ENCODE results near the gene PLB1.
"Not testable (repeated sequence)": the region's sequence is repeated elsewhere in the genome, so short reads cannot be mapped to it uniquely, and the experiment has no call there.

Gene PLB1

DNA sequence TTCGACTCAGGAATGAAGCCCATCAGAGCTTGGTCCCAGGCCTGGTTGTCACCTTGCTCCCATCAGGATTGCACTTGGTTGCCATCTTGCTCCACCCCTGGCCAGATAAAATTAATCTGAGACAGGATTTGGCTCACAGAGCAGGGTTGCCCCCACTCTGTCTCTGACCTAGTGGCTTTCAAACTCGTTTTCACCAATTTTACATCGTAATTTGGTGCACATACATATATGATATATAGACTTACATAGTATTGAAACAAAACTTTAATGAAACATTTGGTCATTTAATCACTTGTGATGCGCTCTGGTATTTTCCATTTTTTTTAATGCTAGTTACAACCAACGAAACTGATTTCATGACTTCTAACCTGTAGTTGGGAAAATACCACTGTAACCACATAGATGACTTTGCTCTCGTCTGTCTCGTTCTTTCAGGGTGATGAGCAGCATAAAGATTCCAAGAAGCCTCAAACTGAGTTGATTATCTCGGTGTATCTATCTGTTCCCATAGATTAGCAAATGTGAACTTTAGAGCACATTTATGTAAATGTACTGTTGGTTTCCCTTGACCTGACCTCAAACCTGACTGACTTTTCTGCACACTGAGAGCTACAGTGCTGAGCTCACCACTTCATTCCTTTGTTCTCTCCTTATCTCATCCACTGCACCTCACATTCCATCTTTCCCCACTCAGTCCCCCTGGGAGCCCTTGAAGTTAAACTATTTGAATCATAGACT is 30.5 kb upstream of the PLB1 start:
- DNase-seq: no peak

DNA sequence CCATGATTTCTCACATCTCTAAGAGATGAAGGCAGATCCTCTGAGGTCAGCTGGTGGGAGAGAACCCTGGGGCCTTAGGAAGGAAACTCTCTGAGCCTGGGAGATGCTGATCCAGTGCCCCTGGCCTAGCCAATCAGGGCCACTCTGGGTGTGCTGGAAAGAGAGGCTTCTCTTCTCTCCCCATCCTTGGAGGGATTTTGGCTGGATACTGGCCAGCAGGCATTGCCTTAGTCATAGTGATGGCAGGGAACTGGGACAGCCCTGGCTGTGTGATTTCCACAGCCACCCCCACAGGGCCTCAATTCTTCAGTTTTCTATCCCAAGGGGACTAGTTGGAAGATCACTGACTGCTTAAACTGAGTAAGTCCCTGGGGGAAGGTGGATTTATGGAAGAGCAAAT is 26.6 kb upstream of the PLB1 start:
- no peak for DNase-seq

DNA sequence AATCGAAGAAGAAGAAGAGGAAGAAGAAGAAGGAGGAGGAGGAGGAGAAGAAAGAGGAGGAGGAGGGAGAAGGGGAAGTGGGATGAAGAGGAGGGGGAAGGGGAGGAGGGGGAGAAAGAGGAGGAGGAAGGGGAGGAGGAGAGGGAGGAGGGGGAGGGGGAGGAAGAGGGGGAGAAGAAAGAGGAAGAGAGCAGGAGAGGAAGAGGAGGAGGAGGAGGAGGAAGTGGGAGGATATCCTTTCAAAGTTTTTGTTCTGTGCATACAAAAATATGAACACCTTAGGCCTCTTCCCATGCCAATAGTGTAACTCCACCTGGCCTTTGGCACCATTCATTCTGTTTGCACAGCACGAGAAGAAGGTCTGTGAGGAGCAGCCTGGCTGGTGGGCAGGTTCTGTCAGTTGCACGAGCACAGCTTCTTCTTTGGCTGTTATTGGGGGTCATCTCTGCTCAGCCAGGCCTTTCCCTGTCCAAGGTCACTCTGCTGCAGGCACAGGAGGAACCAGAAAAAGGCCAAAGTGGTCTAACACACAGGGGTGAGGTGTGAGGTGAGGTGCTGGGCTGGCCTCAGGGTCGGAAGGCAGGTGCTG is 25.8 kb upstream of the PLB1 start:
- no peak for DNase-seq

DNA sequence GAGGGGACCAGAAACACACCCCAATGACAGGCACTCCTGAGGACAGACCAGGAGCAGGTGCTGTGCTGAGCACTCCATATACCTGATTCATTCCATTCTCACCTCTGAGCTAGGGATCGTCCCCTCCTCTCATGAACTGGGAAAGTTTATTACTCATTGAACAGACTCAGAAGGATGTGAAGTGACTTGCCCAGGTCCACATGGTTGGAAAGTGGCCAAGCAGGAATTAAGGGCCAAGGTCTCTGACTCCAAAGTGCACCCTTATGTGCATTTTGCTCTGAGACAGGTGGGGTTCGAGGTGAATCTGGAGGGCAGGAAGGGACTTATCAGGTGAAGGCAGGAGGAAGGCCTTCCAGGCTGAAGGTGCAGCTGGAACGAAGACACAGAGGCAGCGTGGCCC is 25.1 kb upstream of the PLB1 start:
- no peak for DNase-seq

DNA sequence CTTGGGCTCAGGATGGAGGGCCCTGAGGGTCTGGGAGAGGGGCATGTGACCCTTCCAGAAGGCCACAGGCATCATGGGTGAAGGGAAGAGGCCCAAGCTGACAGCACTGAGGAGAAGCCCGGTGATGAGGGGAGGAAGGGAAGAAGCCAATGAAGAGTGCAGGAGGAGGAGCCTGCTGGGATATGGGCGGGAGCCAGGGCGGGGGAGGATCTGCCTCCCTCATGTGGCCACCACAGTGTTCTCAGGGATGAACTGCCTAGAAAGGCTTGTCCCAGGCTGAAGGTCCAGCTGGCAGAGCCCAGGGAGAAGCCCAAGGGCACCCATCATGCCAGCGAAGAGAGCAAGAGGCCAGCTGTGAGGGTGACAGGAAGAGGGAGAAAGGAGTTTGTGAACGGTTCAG is 24.6 kb upstream of the PLB1 start:
- DNase-seq: no peak

DNA sequence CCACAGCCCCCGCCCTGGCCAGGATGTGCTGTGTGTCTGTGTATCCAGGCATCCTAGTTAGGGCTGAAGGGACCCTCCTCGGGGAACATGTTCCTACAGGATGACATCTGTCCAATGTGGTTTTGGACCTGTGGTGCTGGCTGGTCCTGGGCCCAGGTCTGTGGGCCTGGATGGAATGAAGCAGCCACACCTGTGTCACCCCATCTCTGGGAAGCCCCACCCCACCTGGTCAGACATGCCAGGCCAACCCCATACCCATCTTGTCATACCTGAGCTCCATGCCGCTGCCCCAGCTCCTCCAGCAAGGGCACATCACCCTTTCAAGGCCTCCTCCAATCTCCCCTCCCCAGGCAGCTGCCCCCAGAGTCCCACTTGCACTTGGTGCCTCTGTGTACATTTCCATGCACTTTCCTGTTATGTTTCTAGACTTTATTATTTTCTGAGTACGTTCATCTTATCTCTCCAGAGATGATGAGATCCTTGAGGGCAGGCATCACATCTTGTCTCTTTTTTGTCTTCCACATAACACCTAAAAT is 24.1 kb upstream of the PLB1 start:
- DNase-seq: no peak

DNA sequence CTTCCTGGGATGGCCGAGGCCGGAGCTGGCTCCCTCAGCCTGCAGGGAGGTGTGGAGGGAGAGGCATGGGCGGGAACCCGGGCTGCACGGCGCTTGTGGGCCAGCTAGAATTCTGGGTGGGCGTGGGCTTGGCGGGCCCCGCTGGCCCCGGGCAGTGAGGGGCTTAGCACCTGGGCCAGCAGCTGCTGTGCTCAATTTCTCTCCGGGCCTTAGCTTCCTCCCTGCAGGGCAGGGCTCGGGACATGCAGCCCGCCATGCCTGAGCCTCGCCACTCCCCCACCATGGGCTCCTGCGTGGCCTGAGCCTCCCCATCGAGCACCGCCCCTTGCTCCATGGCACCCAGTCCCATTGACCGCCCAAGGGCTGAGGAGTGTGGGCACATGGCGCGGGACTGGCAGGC is 23.2 kb upstream of the PLB1 start:
- DNase-seq: not testable (repeated sequence)

DNA sequence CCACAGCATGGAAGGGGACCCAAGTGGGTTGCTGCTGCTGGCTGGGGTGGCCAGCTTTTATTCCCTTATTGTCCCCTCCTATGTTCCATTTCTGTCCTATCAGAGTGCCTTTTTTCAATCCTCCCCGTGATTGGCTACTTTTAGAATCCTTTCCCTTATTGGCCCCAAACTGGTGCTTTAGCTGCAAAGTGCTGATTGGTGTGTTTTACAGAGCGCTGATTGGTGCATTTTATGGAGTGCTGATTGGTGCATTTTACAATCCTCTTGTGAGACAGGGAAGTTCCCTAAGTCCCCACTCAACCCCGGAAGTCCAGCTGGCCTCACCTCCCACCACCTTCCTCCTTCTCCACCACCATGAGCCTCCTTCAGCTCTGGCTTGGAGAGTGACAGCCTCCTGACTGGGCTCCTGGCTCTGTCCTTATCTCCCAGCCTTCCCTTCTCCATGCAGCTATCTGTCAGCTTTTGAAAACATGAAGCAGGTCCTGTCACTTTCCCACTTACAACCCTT is 20.7 kb upstream of the PLB1 start:
- DNase-seq: no peak

DNA sequence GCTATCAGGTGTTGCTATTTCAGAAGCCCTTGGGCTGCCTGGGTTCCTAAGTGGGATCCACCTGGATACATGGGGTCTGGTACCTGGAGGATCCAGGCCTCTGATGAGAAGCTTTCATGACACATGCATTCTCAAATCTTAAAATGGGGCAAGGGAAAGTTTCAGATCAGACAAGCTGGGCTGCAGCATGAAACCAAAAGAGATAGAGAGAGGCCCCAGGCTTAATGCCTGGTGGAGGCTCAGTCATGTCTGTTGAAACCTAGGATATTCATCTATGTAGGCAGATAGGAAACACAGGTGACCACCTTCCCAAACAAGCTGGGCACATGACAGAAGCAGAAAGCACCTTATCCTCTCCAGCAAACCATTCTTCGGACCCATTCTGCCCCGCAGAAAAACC is 18.8 kb upstream of the PLB1 start:
- no peak for DNase-seq

DNA sequence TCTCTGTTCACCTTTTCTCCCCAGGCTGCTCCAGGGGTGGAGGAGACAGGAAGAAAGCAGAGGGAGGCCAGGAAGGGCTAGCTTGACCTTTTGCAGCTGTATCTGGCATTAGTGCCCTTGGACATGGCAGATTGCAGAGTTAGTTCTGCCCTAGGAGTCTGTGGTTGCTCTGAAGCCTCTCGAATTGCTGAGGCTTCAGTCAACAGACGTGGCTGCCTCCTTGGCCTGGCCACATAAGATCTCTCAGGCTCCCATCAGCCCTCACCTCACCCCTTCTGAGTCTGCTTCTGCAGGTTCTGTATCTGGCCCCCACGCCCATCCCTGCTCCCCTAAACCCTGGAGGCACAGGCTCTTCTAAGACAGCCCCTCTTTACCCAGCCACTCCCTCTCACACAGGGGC is 18.2 kb upstream of the PLB1 start:
- no peak for DNase-seq

DNA sequence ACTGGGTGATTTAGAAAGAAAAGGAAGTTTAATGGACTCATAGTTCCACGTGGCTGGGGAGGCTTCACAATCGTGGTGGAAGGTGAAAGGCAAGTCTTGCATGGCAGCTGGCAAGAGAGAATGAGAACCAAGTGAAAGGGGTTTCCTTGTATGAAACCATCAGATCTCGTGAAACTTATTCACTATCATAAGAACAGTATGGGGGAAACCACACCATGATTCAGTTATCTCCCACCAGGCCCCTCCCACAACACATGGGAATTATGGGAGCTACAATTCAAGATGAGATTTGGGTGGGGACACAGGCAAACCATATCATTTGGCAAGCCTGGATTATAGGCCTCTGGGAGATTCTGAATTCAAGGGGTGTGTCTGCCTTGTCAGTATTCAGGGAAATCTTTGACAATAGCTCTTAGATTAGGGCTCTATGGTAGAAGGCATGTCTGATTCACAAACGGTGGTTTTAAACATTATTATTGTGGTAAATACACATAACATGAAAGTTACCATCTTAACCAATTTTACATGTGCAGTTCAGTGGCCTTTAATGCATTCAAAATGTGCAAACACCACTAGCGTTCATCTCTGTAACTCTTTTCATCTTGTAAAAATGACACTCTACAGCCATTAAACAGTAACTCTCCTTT is 15.3 kb upstream of the PLB1 start:
- no peak for DNase-seq

DNA sequence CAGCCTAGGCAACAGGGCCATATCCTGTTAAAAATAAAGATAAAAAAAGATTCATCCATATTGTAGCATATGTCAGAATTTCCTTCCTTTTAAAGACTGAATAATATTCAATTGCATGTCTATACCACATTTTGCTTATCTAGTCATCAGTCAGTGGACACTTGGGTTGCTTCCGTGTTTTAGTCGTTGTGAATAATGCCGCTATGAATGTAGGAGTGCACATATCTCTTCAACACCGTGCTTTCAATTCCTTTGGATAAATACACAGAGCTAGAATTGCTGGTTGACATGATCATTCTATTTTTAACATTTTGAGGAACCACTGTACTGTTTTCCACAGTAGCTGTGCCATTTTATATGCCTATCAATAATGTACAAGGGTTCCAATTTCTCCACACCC is 14.0 kb upstream of the PLB1 start:
- no peak for DNase-seq

DNA sequence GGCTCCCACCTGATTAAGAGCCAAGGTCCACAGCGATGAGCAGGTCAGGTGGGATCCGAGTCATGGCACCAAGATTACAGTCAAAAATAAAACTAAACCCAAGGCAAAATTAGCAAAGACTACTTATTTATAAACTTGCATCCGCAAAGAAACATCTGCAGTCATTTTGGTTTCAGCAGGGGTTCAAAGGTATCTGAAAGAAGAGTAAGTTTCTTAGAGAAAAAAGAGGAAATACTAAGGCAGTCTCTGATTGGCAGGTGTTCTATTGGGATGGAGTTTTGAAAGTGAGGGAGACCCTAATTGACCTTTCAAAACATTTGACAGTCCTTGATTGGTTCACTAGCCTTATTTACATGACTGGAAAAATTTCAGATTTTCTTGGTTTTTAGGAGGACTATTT is 11.0 kb upstream of the PLB1 start:
- DNase-seq: no peak

DNA sequence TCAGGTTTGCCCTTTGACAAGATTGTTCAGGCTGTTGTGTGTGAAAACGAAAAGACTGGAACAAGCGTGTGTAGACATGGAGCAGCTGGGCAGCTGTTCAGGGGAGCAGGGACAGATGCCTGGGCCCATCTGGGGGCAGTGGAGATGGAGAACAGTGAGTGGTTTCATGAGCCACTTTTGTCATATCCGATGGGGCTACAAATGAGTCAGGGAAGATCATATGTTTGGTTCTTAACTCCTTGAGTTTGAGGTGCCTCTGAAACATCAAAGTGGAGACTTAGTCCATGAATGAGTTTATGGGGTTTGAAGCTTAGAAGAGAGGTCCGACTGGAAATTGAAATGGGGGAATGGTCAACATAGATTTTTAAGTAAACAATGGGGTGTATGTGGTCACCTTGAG is 9.3 kb upstream of the PLB1 start:
- no peak for DNase-seq

DNA sequence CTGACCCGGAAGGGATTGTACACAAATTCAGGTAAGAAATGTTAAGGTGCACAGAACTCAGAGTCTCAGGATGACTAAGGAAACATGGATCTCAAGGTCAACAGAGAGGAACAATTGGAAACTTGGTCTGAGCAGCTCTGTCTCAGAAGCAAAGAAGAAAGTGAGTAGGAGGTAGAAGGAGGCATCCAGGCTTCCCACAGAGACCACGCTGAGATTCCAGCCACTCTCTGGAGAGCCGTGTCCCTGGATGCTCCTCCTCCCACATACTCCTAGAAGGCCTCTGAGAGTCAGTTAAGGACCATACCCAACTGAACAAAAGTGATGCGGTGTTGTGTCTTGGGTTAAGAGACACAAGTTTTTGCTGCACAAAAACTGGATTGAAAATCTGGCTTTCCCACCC is 8.6 kb upstream of the PLB1 start:
- DNase-seq: no peak

DNA sequence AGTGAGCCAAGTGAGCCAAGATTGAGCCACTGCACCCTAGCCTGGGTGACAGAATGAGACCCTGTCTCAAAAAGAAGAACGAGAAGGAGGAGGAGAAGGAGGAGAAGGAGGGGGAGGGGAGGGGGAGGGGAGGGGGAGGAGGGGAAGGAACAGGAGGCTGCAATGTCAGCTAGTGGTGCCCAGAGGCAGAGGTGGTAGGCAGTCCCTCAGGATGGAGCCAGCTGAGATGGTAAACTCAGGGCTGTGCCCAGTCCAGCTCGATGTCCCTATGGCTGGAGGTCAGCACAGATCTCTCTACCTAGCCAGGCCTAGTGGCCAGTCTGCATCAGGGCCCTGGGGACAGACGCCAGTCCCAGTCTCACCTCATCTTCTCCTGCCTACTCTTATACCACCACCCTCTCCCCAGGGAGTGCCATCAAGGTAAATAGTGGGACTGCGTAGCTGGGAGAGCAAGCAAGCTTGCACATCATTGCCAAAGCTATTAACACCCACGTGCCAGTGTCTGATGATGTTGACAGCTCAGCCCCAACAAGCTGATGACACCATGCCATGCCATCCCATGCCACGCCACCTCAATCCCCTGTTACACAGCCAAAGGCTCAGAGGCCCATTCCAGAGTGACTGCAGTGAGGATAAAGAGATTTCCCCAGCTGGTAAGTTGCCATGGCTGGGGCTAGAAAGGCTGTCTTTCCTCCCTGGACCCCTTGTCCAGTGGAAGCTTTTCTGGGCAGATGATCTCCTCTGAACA is 7.6 kb upstream of the PLB1 start:
- no peak for DNase-seq

DNA sequence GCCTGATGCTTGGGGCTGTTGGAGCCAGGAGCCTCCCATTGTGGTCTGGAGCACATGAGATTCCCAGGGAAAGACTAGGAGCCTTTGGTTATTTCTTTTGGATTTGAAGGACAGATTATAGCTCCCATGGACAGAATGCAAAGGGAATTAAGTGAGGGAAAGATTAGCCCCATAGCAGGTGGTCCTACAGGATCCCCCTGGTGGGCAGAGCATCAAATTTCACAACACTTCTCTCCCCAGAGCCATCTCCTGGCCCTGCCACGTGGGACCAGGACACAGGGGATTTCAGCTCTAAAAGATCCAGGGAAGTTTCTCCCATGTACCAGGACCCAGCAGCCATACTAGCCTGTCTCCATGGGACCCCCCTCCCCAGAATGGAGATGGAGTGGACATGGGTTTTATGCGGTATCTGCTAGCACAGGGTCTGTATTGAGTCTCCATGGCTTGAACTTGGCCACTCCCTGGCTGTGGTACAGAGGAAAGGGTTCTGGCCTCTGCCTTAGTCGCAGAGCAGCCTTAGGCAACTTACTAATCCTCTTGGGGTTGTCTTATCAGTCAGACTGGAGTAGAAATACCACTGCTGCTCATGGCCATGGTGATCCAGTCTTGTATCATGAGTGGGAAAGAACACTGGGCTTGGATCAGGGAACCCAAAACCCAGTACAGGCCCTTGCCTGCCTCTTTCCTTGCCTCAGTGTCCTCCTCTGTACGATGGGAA is 6.8 kb upstream of the PLB1 start:
- DNase-seq: no peak

DNA sequence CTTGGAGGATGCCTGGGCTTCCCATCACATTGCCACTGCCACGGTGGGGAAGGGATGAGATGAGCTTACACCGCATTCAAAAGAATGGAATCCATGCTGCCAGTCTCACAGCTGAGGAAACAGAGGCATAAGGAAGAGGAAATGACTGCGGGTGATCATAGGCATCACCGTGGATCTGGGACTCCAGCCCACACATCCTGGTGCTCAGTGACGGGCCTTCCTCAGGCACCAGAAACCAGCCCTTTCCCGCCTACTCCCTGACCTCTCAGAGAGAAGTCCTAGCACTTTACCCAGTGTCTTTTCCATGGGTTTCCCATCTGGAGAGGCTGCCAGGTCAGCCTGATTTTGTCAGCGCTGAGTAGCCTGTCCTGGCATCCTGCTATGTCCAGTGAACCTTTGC is 5.3 kb upstream of the PLB1 start:
- DNase-seq: no peak

DNA sequence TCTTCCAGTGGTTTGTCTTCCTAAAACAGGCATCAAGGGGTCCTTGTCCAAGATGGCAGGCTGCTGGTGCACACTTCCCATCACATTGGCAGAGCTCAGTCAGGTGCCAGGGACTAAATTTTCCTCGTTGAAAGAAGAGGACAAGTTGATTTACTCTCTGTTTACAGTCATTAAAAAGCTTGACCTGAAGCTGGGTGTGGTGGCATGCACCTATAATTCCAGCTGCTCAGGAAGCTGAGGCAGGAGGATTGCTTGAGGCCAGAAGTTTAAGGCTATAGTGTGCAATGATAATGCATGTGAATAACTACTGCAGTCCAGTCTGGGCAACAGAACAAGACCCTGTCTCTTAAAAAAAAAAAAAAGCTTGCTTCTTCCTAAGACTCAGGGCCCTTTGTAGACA is 3.6 kb upstream of the PLB1 start:
- DNase-seq: no peak

DNA sequence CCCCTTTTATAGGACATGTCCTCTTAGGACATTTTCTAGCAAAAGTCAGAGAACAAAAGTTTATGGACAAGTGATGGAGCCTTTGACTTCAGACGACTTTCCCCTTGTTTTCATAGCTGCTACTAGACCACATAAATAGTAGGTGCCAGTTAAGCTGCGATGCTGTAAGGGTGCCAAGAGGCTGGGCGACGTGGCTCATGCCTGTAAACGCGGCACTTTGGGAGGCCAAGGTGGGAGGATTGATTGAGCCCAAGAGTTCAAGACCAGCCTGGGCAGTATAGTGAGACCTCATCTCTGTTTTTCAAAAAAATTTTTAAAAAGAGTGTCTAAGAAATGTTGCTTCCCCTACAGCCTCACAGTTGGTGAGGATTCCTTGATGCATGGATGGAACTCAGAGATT is 2.2 kb upstream of the PLB1 start:
- no peak for DNase-seq

DNA sequence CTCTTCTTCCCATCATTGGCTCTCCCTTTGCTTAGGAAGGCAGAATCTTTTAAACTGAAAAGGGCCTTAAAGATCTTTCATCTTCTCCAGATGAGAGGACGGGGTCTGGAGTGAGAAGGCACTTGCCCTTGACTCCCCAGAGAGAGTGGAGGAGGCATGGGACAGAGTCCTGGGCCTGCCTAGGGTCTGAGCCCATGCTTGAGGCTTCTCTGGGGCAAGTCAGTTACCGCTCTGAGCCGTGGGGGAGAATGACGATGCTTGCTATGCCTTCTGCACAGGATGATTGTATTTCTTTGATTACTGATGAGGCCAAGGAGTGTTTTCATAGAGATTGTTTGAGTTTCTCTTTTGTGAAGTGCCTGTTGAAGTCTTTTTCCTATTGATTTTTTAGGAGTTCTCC is 921 bp downstream of the PLB1 start:
- DNase-seq: no peak

DNA sequence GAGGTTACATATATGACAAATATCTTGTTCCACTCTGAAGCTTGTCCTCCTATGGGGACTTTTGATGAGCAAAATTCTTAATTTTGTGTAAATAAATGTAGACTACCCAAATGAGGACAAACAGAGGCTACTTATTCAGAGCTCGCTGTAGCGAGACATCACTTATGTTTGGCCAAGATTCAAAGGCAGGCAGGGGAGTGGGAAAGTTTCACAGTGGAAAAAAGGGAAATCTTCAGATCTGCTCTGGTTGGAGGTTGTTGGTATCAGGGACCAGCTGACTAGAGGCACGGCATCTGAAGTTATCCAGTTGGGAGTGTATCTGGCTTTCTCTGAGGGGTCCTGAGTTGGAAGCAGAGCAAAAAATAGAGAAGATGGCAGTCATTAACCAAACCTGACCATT is 1.3 kb downstream of the PLB1 start:
- no peak for DNase-seq

DNA sequence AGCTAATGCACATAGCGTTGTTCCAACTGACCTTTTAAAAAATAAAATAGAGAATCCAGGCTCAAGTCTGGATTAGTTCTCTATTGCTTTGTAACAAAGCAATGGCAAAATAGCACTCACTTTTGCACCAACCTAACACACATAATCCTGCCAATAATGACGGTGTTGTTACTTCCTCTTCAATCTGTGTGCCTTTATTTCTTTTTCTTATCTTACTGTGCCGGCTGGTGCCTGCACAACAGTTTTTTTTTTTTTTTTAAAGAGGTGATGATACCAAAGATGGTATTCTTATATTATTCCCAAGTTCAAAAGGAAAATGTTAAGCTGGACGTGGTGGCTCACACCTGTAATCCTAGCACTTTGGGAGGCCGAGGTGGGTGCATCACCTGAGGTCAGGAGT is 3.4 kb downstream of the PLB1 start:
- DNase-seq: no peak

Measured in HCEC 1CT (cell line).